ENCODE data around the gene RIN3. TPM values are rescaled to one million over a fixed set of nuclear protein-coding genes. Genes with fewer than 3 reads are reported as not detected.

Gene RIN3
- total and polyA plus RNA-seq, 7 donors: 6.0 to 31.8 (median 15.3) TPM

- 57 to 86% methylated on average over 13 of the region's 13 CpGs for WGBS, 2 donors
- Histone ChIP-seq H3K4me1 (peaks cover 0 to 60% (median 48%) of the 10 kb centered on the region in 4 donors), H3K27ac (peak overlapping the region; percentile 10 to 99 (median 97)), H3K4me3 (no peak overlapping the region), H3K27me3 (no peaks in the 10 kb centered on the region), H3K36me3 (peaks cover 7 to 57% (median 22%) of the 10 kb centered on the region in 4 donors), H3K9me3 (no peaks in the 10 kb centered on the region)
- TF ChIP-seq EP300 (IDR thresholded peaks at IDR 0.05) (peak in 1 of 4 donors; percentile 65), POLR2A (IDR thresholded peaks at IDR 0.05) (no peak), CTCF (IDR thresholded peaks at IDR 0.05) (no peak), POLR2AphosphoS5 (IDR thresholded peaks at IDR 0.05) (peak in 2 of 4 donors; percentile 8 to 43)
- intact Hi-C loops (cut with DNase I): no loop called here
- DNase-seq: peak; percentile 87
Observed at GRCh38 chr14:92657457-92658142, 144.0 kb downstream of the RIN3 start.

- peak overlapping the region in 3 of 4 donors; percentile 95 to 99 (median 99) for H3K27ac ChIP-seq
- H3K9me3 ChIP-seq: no peaks in the 10 kb centered on the region
- intact Hi-C loops (cut with DNase I): no loop called here
- peaks cover 10 to 55% (median 18%) of the 10 kb centered on the region in 4 donors for H3K36me3 ChIP-seq
- H3K27me3 ChIP-seq: no peaks in the 10 kb centered on the region
- H3K4me3 ChIP-seq: no peak overlapping the region
- WGBS, 2 donors: 86 to 89% methylated on average over 13 of the region's 13 CpGs
- no peak for TF ChIP-seq CTCF (IDR thresholded peaks at IDR 0.05)
- TF ChIP-seq POLR2AphosphoS5 (IDR thresholded peaks at IDR 0.05): no peak
- no peak for TF ChIP-seq EP300 (IDR thresholded peaks at IDR 0.05)
- no peak for TF ChIP-seq POLR2A (IDR thresholded peaks at IDR 0.05)
- no peak for DNase-seq
- peaks cover 0 to 60% (median 48%) of the 10 kb centered on the region in 4 donors for H3K4me1 ChIP-seq
Observed at GRCh38 chr14:92658160-92658559, 144.6 kb downstream of the RIN3 start.

- DNase-seq: no peak
- Histone ChIP-seq H3K27ac (peak overlapping the region; percentile 44 to 99 (median 97)), H3K36me3 (peaks cover 5 to 53% (median 18%) of the 10 kb centered on the region in 4 donors), H3K4me1 (peaks cover 0 to 60% (median 48%) of the 10 kb centered on the region in 4 donors), H3K9me3 (no peaks in the 10 kb centered on the region), H3K27me3 (no peaks in the 10 kb centered on the region), H3K4me3 (no peak overlapping the region)
- TF ChIP-seq EP300 (IDR thresholded peaks at IDR 0.05): no peak
- no peak for TF ChIP-seq CTCF (IDR thresholded peaks at IDR 0.05)
- TF ChIP-seq POLR2A (IDR thresholded peaks at IDR 0.05): no peak
- no peak for TF ChIP-seq POLR2AphosphoS5 (IDR thresholded peaks at IDR 0.05)
- intact Hi-C loops (cut with DNase I): no loop called here
Observed at GRCh38 chr14:92658684-92659083, 145.1 kb downstream of the RIN3 start.

- Histone ChIP-seq H3K27ac (peak overlapping the region; percentile 62 to 99 (median 97)), H3K9me3 (no peaks in the 10 kb centered on the region), H3K4me3 (no peak overlapping the region), H3K27me3 (no peaks in the 10 kb centered on the region), H3K4me1 (peaks cover 0 to 53% (median 45%) of the 10 kb centered on the region in 4 donors), H3K36me3 (peaks cover 5 to 55% (median 18%) of the 10 kb centered on the region in 4 donors)
- intact Hi-C loops (cut with DNase I): no loop called here
- DNase-seq: no peak
- WGBS, 2 donors: 69 to 80% methylated on average over 11 of the region's 11 CpGs
- TF ChIP-seq POLR2A (IDR thresholded peaks at IDR 0.05) (no peak), POLR2AphosphoS5 (IDR thresholded peaks at IDR 0.05) (peak in 2 of 4 donors; percentile 53 to 61), EP300 (IDR thresholded peaks at IDR 0.05) (peak in 2 of 4 donors; percentile 45 to 64), CTCF (IDR thresholded peaks at IDR 0.05) (no peak)
Observed at GRCh38 chr14:92659765-92660561, 146.4 kb downstream of the RIN3 start.
